Loucy (cell line): ENCODE measurements around the gene KNCN.

ENCODE experiments used
- H2AFZ ChIP-seq: fragments of 200-600 bp; sonication (generic); 2 replicates; pipeline ENCODE4 v1.6.0; 2016; ENCODE audit warnings: antibody characterized with exemption, mild to moderate bottlenecking, low read length, moderate library complexity
- H3F3A ChIP-seq: fragments of 200-600 bp; 2 replicates; pipeline ENCODE4 v1.6.0; 2016; ENCODE audit warnings: antibody characterized with exemption, low read depth, mild to moderate bottlenecking
- H3K27me3 ChIP-seq: fragments of 200-600 bp; sonication (generic); 2 replicates; pipeline ENCODE4 v1.6.1; 2014; ENCODE audit warnings: low read length, mild to moderate bottlenecking; ENCODE audit not compliant: insufficient read depth, poor library complexity, severe bottlenecking
- H3K36me3 ChIP-seq: fragments of 200-600 bp; sonication (generic); 2 replicates; pipeline ENCODE4 v1.6.1; 2016; ENCODE audit warnings: low read length; ENCODE audit not compliant: insufficient read depth
- H3K4me1 ChIP-seq: fragments of 200-600 bp; sonication (generic); 2 replicates; pipeline ENCODE4 v1.5.1; 2014; ENCODE audit warnings: low read length, mild to moderate bottlenecking; ENCODE audit not compliant: insufficient read depth, poor library complexity, severe bottlenecking
- H3K4me2 ChIP-seq: fragments of 200-600 bp; sonication (generic); 2 replicates; pipeline ENCODE4 v1.6.0; 2014; ENCODE audit warnings: antibody characterized with exemption, low read length, low read depth, mild to moderate bottlenecking; ENCODE audit not compliant: poor library complexity, severe bottlenecking
- H3K4me3 ChIP-seq: fragments of 200-600 bp; sonication (generic); 2 replicates; pipeline ENCODE4 v1.5.1; 2014; ENCODE audit warnings: low read length, mild to moderate bottlenecking, mixed read lengths; ENCODE audit not compliant: poor library complexity, severe bottlenecking
- H3K79me2 ChIP-seq: fragments of 200-600 bp; sonication (generic); 2 replicates; pipeline ENCODE4 v1.6.1; 2014; ENCODE audit warnings: low read length; ENCODE audit not compliant: insufficient read depth
- H3K9ac ChIP-seq: fragments of 200-600 bp; sonication (generic); 2 replicates; pipeline ENCODE4 v1.6.0; 2014; ENCODE audit warnings: mild to moderate bottlenecking, low read depth, low read length, moderate library complexity; ENCODE audit not compliant: poor library complexity, severe bottlenecking
- H3K9me2 ChIP-seq: fragments of 200-600 bp; sonication (generic); replicated peaks from 2 replicates; pipeline ENCODE4 v1.6.1; 2016; ENCODE audit warnings: low read depth, low read length, mixed read lengths
- H3K9me3 ChIP-seq: fragments of 200-600 bp; sonication (generic); 2 replicates; pipeline ENCODE4 v1.6.1; 2014; ENCODE audit warnings: mild to moderate bottlenecking, antibody characterized with exemption, low read length, low read depth; ENCODE audit not compliant: insufficient read depth
- H4K20me1 ChIP-seq: fragments of 200-600 bp; sonication (generic); 2 replicates; pipeline ENCODE4 v1.6.0; 2014; ENCODE audit warnings: antibody characterized with exemption, low read length, mild to moderate bottlenecking; ENCODE audit not compliant: insufficient read depth, poor library complexity, severe bottlenecking
- EZH2phosphoT487 ChIP-seq: fragments of 200-600 bp; IDR thresholded peaks from 2 replicates; pipeline ENCODE4 v1.6.1; 2018; ENCODE audit warnings: antibody characterized with exemption, mild to moderate bottlenecking, moderate library complexity, borderline replicate concordance
- TF ChIP-seq, protein P1 (sequence below): fragments of 200-600 bp; sonication (generic); conservative IDR thresholded peaks from 2 replicates; pipeline ENCODE4 v1.5.1; 2014; ENCODE audit warnings: mild to moderate bottlenecking, antibody characterized with exemption, low read length

Gene KNCN

DNA sequence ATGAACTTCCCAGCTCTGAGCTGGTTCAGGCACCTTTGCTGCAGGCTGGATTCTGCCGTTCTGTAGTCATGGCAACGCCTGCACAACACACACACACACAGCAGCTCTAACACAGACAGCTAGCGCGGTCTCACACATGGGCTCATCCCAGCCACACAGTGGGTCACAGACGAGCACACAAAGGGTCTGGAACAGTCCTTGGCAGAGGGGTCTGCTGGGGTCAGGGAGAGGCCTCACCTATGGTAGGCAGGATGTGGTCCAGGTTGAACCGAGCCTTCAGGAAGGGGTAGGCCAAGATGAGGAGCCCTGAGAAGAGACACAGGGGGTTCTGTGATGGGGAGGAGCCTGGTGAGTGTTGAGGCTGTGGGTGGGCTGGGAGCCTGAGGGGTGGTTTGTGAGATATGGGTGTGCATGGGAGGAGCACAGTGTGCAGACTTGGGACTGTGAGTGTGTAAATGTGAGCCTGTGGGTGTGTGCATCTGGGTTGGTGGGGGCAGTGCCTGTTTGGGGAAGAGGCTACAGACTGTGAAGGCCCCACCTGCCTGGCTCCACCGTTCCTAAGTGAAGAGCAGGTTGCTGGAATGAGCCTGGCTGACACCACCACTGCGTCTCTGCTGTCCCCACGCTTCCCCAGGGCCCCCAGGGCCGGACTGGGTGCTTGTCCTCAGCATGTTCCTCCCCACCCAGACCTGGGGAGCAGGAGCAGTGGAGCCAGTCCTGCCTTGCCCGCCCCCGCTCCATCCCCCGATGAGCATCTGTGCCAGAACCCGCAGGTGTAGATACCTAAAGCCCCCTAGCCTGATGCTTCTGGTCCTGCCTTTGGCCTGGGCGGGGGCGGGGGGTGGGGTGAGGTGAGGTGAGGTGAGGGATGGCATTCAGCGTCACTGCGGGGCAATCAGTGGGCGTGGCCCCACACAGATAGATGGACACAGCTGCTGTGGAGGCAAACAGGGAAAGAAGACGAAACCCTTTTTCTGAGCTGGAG is 1.5 kb downstream of the KNCN start:
- Histone ChIP-seq H3K4me2 (peak overlapping the region; percentile 2), H4K20me1 (no peaks in the 10 kb centered on the region), H3K27me3 (no peaks in the 10 kb centered on the region), H3K4me1 (peaks cover 7% of the 10 kb centered on the region), H3K9me2 (no peaks in the 10 kb centered on the region), H3K79me2 (no peaks in the 10 kb centered on the region), H3K4me3 (no peak overlapping the region), H3F3A (no peaks in the 10 kb centered on the region), H3K9me3 (no peaks in the 10 kb centered on the region), H3K36me3 (no peaks in the 10 kb centered on the region), H3K9ac (no peak overlapping the region), H2AFZ (no peak overlapping the region)
- TF ChIP-seq, protein P1, sequence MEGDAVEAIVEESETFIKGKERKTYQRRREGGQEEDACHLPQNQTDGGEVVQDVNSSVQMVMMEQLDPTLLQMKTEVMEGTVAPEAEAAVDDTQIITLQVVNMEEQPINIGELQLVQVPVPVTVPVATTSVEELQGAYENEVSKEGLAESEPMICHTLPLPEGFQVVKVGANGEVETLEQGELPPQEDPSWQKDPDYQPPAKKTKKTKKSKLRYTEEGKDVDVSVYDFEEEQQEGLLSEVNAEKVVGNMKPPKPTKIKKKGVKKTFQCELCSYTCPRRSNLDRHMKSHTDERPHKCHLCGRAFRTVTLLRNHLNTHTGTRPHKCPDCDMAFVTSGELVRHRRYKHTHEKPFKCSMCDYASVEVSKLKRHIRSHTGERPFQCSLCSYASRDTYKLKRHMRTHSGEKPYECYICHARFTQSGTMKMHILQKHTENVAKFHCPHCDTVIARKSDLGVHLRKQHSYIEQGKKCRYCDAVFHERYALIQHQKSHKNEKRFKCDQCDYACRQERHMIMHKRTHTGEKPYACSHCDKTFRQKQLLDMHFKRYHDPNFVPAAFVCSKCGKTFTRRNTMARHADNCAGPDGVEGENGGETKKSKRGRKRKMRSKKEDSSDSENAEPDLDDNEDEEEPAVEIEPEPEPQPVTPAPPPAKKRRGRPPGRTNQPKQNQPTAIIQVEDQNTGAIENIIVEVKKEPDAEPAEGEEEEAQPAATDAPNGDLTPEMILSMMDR: no peak
- TF ChIP-seq EZH2phosphoT487: no peak

- H3K4me1 ChIP-seq: peaks cover 7% of the 10 kb centered on the region
- H3K9me3 ChIP-seq: no peaks in the 10 kb centered on the region
- H3K4me2 ChIP-seq: no peak overlapping the region
- H3K9ac ChIP-seq: no peak overlapping the region
- no peaks in the 10 kb centered on the region for H3K9me2 ChIP-seq
- H3K79me2 ChIP-seq: no peaks in the 10 kb centered on the region
- H3F3A ChIP-seq: no peaks in the 10 kb centered on the region
- H4K20me1 ChIP-seq: no peaks in the 10 kb centered on the region
- no peaks in the 10 kb centered on the region for H3K36me3 ChIP-seq
- no peaks in the 10 kb centered on the region for H3K27me3 ChIP-seq
- no peak for TF ChIP-seq EZH2phosphoT487
- TF ChIP-seq, protein P1: peak; percentile 68
- peak overlapping the region; percentile 25; the same call in 1 of the 2 replicates for H2AFZ ChIP-seq
- no peak overlapping the region for H3K4me3 ChIP-seq
These were observed 3.7 kb downstream of the KNCN start for GRCh38 chr1:46547481-46548383.

- Histone ChIP-seq H3K36me3 (no peaks in the 10 kb centered on the region), H3K4me3 (no peak overlapping the region), H3K9me2 (no peaks in the 10 kb centered on the region), H3K9me3 (no peaks in the 10 kb centered on the region), H3K4me2 (no peak overlapping the region), H3K27me3 (no peaks in the 10 kb centered on the region), H3F3A (no peaks in the 10 kb centered on the region), H3K79me2 (no peaks in the 10 kb centered on the region), H4K20me1 (no peaks in the 10 kb centered on the region), H2AFZ (peak overlapping the region; percentile 13; the same call in 1 of the 2 replicates), H3K4me1 (peaks cover 7% of the 10 kb centered on the region), H3K9ac (no peak overlapping the region)
- no peak for TF ChIP-seq EZH2phosphoT487
- TF ChIP-seq, protein P1: no peak
These were observed 5.2 kb downstream of the KNCN start for GRCh38 chr1:46546210-46546609.
